DND-41 (cell line): ENCODE measurements around the gene ULBP3.

Experiments
- EZH2 ChIP-seq: IDR thresholded peaks from 3 replicates; pipeline ENCODE4 v1.6.1; 2012; ENCODE audit warnings: borderline replicate concordance, low read depth, mild to moderate bottlenecking, moderate library complexity, low read length, inconsistent platforms; ENCODE audit not compliant: severe bottlenecking
- TF ChIP-seq, protein P1 (sequence below): IDR thresholded peaks from 2 replicates; pipeline ENCODE4 v1.5.1; 2012; ENCODE audit warnings: borderline replicate concordance, low read length, moderate library complexity, mild to moderate bottlenecking; ENCODE audit not compliant: poor library complexity, severe bottlenecking; ENCODE audit errors: extremely low read depth

DNA sequence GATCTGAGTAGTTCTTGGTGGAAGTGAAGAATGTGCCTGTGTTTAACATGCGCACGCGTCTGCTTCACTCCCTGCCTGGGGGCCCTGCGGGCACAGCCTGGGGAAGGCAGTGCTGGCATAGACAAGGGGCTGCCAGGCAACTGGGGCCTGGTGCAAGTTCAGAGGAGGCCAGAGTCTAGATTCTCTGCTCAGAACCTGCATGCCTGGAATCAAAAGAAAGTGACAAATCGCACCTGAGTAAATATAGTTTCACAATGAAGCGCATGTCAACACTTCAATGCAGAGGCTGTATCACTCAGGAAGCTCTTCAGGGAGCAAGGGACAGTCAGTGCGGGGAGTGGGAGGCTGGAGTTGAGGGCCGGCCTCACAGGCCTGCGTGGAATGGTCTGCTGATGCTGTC is 49.7 kb upstream of the ULBP3 start:
- TF ChIP-seq EZH2 = no peak
- TF ChIP-seq, protein P1, sequence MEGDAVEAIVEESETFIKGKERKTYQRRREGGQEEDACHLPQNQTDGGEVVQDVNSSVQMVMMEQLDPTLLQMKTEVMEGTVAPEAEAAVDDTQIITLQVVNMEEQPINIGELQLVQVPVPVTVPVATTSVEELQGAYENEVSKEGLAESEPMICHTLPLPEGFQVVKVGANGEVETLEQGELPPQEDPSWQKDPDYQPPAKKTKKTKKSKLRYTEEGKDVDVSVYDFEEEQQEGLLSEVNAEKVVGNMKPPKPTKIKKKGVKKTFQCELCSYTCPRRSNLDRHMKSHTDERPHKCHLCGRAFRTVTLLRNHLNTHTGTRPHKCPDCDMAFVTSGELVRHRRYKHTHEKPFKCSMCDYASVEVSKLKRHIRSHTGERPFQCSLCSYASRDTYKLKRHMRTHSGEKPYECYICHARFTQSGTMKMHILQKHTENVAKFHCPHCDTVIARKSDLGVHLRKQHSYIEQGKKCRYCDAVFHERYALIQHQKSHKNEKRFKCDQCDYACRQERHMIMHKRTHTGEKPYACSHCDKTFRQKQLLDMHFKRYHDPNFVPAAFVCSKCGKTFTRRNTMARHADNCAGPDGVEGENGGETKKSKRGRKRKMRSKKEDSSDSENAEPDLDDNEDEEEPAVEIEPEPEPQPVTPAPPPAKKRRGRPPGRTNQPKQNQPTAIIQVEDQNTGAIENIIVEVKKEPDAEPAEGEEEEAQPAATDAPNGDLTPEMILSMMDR = no peak
